HG03571 (cell line): Measurements from ENCODE around the gene WWOX.

Source experiments
- ATAC-seq: cut with Tn5 transposase; IDR thresholded peaks from one replicate; pipeline ENCODE4 v1.9.1; 2021; ENCODE audit not compliant: unreplicated experiment

The WWOX gene

GRCh38 chr16:78326731-78327130, 227.3 kb downstream of the WWOX start:
- no peak for ATAC-seq

DNA sequence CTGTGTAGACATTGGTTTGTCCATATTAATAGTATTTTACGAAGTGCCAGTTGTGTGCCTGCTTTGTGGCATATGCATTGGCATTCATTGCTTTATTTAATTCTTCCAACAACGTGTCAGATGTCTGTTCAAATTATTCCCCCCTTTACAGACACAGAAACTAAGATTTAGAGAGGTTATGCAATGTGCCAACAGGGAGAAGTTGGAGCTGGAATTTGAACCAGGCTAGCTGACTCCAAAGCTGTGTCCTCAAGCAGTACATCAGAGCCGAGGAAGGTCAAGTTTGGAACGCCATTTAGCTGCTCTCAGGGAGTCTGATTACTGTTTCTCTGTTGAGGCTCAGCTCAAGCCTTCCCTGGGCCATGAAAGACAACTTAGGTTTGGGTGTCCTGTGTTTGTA, 232.3 kb downstream of the WWOX start:
- no peak for ATAC-seq

- no peak for ATAC-seq
Measured at GRCh38 chr16:78333808-78334207, 234.4 kb downstream of the WWOX start.

GRCh38 chr16:78340590-78340989, 241.1 kb downstream of the WWOX start:
- ATAC-seq = no peak

GRCh38 chr16:78348068-78348467, 248.6 kb downstream of the WWOX start:
- ATAC-seq = no peak

- no peak for ATAC-seq
Measured at GRCh38 chr16:78348886-78349285, 249.4 kb downstream of the WWOX start.

DNA sequence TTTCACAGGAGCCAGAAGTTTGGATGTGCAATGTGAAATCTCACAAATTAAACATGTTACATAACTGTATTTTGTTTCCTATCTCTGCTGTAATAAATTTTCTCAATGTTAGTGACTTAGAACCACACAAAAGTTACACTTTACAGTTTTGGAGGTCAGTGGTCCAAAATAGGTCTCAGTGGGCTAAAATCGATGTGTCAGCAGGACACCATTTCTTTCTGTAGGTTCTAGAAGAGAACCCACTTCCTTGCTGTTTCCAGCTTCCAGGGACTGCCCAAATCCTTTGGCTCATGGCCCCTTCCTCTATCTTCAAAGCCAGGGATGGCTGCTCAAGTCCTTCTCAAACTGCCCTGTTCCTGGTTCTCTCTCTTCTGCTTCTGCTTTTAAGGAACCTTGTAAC, 252.7 kb downstream of the WWOX start:
- ATAC-seq = no peak

- ATAC-seq = no peak
Measured at GRCh38 chr16:78353640-78354275, 254.3 kb downstream of the WWOX start.

- no peak for ATAC-seq
Measured at GRCh38 chr16:78362524-78363135, 263.2 kb downstream of the WWOX start.

GRCh38 chr16:78363843-78364555, 264.5 kb downstream of the WWOX start:
- ATAC-seq = no peak

DNA sequence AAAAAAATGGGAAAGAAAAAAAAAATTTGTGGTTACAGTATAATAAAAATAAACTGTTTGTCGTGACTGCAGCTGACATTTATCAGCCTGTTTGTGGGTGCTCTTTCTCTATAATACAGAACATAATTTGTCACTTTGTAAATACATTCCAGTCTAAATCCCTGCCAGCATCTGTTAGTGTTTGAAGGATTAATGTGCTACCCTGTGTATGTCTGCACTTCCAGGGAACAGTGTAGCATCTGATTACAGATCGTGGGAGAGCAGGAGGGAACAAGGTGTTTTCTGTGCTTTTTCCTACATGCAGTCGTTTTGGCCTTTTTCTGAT, 265.1 kb downstream of the WWOX start:
- no peak for ATAC-seq

- no peak for ATAC-seq
Measured at GRCh38 chr16:78365366-78365765, 265.9 kb downstream of the WWOX start.

DNA sequence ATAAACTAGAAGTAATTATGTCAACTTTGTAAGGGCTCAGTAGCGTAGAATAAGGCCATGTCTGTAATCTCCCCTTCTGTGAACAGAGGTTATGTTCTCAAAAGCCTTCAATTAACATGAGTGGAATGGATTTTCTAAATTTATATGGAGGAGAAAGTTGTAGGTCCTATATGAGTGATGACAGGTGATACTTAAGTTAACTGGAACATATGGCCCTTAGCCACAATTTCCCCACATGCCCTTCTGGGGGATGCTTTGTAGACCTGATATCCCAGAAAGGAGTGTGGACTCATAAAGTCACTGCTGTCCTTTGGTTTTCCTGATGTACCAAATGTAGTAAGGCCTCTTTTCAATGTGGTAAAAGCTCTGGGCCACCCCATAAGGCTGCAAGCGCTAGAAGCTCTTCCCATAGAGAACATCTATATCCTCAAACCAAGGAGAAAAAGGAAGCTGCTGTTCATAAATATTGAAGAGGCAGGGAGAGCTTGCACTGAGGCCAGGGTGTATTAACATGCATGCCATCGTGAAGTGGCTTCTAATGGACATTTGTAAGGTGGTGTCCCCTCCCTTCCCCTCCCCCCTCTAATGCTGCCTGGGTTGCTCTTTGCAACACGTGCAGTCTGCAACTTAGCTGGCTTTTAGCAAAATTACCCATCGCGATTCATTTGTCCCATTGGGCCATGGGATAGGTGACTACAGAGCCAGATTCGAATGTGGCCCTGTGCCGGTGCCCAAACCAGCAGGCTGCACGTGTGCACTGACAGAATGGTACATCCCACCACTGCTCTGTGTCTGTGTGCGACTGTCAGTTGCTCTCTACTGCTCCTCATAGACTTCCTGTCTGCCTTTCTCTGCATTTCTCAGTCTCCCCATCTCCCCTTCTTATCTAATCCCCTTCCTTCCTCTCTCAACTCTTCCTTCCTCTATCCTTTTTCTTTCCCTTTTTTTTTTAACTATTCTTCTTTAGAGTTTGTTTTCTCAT, 269.0 kb downstream of the WWOX start:
- ATAC-seq = no peak

DNA sequence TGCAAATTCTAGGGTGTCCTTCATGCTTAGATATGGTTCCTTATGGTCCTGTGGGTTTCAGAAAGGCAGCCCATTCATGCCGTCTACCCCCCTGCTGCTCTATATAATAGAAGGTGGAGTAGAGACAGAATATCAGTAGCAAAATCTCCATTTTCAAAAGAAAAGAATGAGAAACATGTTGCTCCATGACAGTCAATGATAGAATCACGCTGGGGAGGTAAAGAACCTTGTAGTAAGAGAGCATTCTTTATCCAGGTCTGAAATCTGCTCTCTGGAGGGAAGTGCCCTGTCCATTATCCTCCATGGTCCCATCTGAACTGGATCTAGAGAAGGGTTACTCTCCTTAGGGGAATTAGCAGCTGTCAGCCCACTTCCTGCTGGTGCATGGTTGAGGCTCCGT, 272.8 kb downstream of the WWOX start:
- no peak for ATAC-seq

- no peak for ATAC-seq
Measured at GRCh38 chr16:78375055-78375679, 275.7 kb downstream of the WWOX start.

DNA sequence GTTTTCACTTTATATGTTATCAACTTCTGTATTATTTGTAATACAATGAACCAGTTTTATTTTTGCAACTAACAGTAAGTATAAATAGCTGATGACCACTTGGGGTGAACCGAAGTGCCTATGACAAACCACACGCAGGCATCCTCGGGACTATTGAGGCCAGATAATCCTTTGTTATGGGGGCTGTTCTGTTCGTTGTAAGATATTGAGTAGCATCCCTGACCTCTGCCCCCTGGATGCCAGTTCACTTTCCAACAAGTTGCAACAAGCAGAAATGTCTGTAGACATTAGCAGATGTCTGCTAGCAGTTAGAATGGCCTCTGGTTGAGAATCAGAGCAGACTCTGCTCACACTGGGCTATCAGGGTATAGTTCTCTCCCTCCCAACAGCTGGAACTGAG, 277.0 kb downstream of the WWOX start:
- ATAC-seq = no peak

DNA sequence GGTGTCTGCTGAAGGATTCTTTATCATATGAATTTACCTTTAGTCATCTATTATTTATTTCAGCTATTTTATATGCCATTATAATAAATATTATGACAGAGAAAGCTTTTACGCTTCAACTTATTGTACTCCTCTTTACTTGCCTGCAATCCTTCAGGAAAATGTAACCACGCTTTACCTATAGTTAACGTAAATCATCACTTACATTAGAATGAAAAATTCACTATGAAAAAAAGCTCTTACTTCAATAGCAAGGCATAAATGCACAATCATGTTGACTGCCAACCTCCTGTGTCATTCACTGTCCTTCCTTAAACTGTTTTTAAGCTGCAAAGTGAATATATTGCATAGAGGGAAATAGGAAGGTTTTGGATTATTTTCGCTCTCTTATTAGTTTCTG, 277.9 kb downstream of the WWOX start:
- no peak for ATAC-seq

DNA sequence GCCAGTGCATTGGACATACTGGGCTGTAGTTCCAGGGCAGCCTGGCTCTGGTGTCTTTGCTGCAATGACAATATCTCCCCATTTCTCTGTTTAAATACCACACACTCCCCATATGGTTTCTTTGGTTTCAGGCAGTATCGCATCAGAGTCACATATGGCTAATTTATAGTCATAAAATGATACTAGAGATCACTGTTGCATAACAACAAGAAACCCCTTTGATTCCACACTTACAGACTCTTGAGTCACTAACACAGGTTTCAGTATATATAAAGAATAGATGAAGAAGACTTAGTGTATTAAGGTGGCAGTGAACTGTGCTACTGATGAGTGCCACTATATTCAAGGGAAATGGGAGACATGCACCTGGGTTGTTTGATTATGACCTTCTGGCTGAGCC, 281.6 kb downstream of the WWOX start:
- ATAC-seq = no peak

GRCh38 chr16:78383118-78383517, 283.7 kb downstream of the WWOX start:
- ATAC-seq = no peak

- ATAC-seq = no peak
Measured at GRCh38 chr16:78385086-78385805, 285.8 kb downstream of the WWOX start.
